Keratinocyte (primary cell): ENCODE data around the gene PRRT1B. TPM values are rescaled to one million over a fixed set of nuclear protein-coding genes. Genes with fewer than 3 reads are reported as not detected.

Source experiments
- DNase-seq: peaks from one replicate; pipeline ENCODE4 v3.0.0-alpha.2; 2011; ENCODE audit warnings: low read depth, missing footprints, low spot score
- FAIRE-seq: peaks from 2 replicates; lab custom pipeline; 2011; peaks lifted over from hg19 to GRCh38; lab: Jason Lieb, UNC
- H2AFZ ChIP-seq: 2 replicates; pipeline ENCODE4 v1.6.0; 2012; ENCODE audit warnings: low read length, control low read depth, inconsistent platforms; ENCODE audit not compliant: control insufficient read depth
- H3K27ac ChIP-seq: 2 replicates; pipeline ENCODE4 v1.5.1; 2011; ENCODE audit warnings: low read length; ENCODE audit not compliant: control insufficient read depth, insufficient read depth
- H3K27me3 ChIP-seq: 3 replicates; pipeline ENCODE4 v1.6.0; 2011; ENCODE audit warnings: low read length; ENCODE audit not compliant: control insufficient read depth, insufficient read depth; ENCODE audit errors: extremely low read depth
- H3K36me3 ChIP-seq, 2 experiments: 2 replicates in 1 of 2; 3 replicates in 1 of 2; pipeline ENCODE4 v1.5.1; 2011; ENCODE audit warnings: low read length in 2 of 2, mild to moderate bottlenecking in 1 of 2; ENCODE audit not compliant: control insufficient read depth in 2 of 2, insufficient read depth in 2 of 2; ENCODE audit errors: extremely low read depth in 1 of 2
- H3K4me1 ChIP-seq: 3 replicates; pipeline ENCODE4 v1.5.1; 2011; ENCODE audit warnings: low read length; ENCODE audit not compliant: control insufficient read depth, insufficient read depth; ENCODE audit errors: extremely low read depth
- H3K4me2 ChIP-seq: 3 replicates; pipeline ENCODE4 v1.6.0; 2011; ENCODE audit warnings: low read depth, low read length; ENCODE audit not compliant: control insufficient read depth, insufficient read depth; ENCODE audit errors: extremely low read depth
- H3K4me3 ChIP-seq, 3 experiments: fragments of 200-600 bp in 1 of 3; sonication (generic) in 1 of 3; 2 replicates in 2 of 3; 3 replicates in 1 of 3; pipeline ENCODE4 v1.5.1; 2011 to 2016; ENCODE audit warnings: low read length in 3 of 3, mild to moderate bottlenecking in 3 of 3, control low read depth in 2 of 3, inconsistent platforms in 1 of 3, low read depth in 1 of 3, mixed read lengths in 1 of 3, mixed run types in 1 of 3, moderate library complexity in 1 of 3; ENCODE audit not compliant: control insufficient read depth in 2 of 3, insufficient read depth in 2 of 3; ENCODE audit errors: extremely low read depth in 1 of 3
- H3K79me2 ChIP-seq: 2 replicates; pipeline ENCODE4 v1.6.0; 2012; ENCODE audit warnings: low read length; ENCODE audit not compliant: control insufficient read depth, insufficient read depth
- H3K9ac ChIP-seq: 3 replicates; pipeline ENCODE4 v1.6.0; 2011; ENCODE audit warnings: low read length; ENCODE audit not compliant: control insufficient read depth, insufficient read depth; ENCODE audit errors: extremely low read depth
- H3K9me1 ChIP-seq: 3 replicates; pipeline ENCODE4 v1.6.0; 2011; ENCODE audit warnings: low read length; ENCODE audit not compliant: control insufficient read depth, insufficient read depth; ENCODE audit errors: extremely low read depth
- H3K9me3 ChIP-seq: 2 replicates; pipeline ENCODE4 v1.5.1; 2012; ENCODE audit warnings: low read depth, low read length; ENCODE audit not compliant: control insufficient read depth
- H4K20me1 ChIP-seq: 3 replicates; pipeline ENCODE4 v1.6.0; 2011; ENCODE audit warnings: low read length; ENCODE audit not compliant: control insufficient read depth, insufficient read depth; ENCODE audit errors: extremely low read depth
- EZH2 ChIP-seq: IDR thresholded peaks from one replicate; pipeline ENCODE4 v1.6.1; 2012; ENCODE audit warnings: inconsistent platforms, mild to moderate bottlenecking, low read length, moderate library complexity
- dilution Hi-C: fragments of 300-500 bp; cut with MboI; formaldehyde crosslinking; loops from one replicate; pipeline ENCODE4 v1.7.0; 2020; ENCODE audit warnings: low sequenced_read_pairs; ENCODE audit not compliant: extremely low pct_ligation_motif_present
- polyA plus RNA-seq, 5 experiments: library from polyadenylated mRNA; depleted of rRNA in 3 of 5; stranded (reverse) in 3 of 5; stranded (forward) in 1 of 5; unstranded in 1 of 5; fragments of >200 nt; gene quantifications; 1 replicate in 1 of 5; 2 replicates in 3 of 5; 3 replicates in 1 of 5; pipeline versions ENCODE4 v1.2.1 to v1.2.3, GENCODE V29; 2011 to 2012; ENCODE audit warnings: missing spikeins in 2 of 5, low read depth in 1 of 5, low replicate concordance in 1 of 5
- TF ChIP-seq, protein P1 (sequence below), 3 experiments: IDR thresholded peaks in 1 of 3; conservative IDR thresholded peaks in 1 of 3; optimal IDR thresholded peaks in 1 of 3; 2 replicates in 2 of 3; 3 replicates in 1 of 3; pipeline versions ENCODE3 to v1.5.1; 2011; ENCODE audit warnings: low read length in 3 of 3, mild to moderate bottlenecking in 3 of 3, moderate library complexity in 2 of 3, control low read depth in 1 of 3, inconsistent platforms in 1 of 3; ENCODE audit not compliant: insufficient read depth in 2 of 3; ENCODE audit errors: extremely low read depth in 1 of 3

PRRT1B gene
- polyA plus RNA-seq, 1 donor (not counting 4 experiments of a cell fraction or from before 2014, with no cell fraction given), result not detected

DNA sequence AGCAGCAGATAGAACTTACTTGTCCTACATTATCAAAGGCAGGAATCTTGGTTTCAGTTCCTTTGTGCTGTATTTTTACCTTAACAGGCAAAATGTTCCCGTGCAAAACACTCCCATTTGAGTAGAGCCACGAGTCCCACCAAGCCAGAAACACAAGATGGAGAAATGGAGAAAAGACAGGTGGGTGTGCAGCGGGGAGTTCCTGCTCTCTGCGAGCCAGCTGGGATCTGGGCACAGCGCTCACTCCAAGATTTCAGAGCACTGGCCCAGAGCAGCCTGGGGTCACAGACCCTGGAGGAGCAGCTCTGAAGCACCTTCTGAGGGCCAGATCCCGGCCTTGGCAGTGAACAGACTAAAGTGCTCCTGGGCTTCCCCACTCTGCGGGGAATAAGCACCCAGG, 17.1 kb upstream of the PRRT1B start:
- DNase-seq (no peak), FAIRE-seq (no peak)
- Histone ChIP-seq H3K4me1 (peaks cover 11% of the 10 kb centered on the region), H3K9me3 (no peaks in the 10 kb centered on the region), H3K9ac (no peak overlapping the region), H3K9me1 (no peaks in the 10 kb centered on the region), H3K4me2 (no peak overlapping the region), H3K27me3 (no peaks in the 10 kb centered on the region), H3K4me3 (no peak overlapping the region), H2AFZ (no peak overlapping the region), H3K27ac (no peak overlapping the region), H3K36me3 (peaks cover 15 to 30% of the 10 kb centered on the region in 2 experiments), H4K20me1 (peaks cover 4% of the 10 kb centered on the region), H3K79me2 (peaks cover 8% of the 10 kb centered on the region)
- TF ChIP-seq, protein P1, sequence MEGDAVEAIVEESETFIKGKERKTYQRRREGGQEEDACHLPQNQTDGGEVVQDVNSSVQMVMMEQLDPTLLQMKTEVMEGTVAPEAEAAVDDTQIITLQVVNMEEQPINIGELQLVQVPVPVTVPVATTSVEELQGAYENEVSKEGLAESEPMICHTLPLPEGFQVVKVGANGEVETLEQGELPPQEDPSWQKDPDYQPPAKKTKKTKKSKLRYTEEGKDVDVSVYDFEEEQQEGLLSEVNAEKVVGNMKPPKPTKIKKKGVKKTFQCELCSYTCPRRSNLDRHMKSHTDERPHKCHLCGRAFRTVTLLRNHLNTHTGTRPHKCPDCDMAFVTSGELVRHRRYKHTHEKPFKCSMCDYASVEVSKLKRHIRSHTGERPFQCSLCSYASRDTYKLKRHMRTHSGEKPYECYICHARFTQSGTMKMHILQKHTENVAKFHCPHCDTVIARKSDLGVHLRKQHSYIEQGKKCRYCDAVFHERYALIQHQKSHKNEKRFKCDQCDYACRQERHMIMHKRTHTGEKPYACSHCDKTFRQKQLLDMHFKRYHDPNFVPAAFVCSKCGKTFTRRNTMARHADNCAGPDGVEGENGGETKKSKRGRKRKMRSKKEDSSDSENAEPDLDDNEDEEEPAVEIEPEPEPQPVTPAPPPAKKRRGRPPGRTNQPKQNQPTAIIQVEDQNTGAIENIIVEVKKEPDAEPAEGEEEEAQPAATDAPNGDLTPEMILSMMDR (optimal IDR thresholded peaks at IDR 0.05 in 1 of 3, IDR thresholded peaks at IDR 0.05 in 1 of 3, conservative IDR thresholded peaks at IDR 0.05 in 1 of 3; ENCODE audit: extremely low read depth in 1 of 3, insufficient read depth in 2 of 3, low read length in 3 of 3), result no peak
- no peak for TF ChIP-seq EZH2
- dilution Hi-C loops, result no loop called here

DNA sequence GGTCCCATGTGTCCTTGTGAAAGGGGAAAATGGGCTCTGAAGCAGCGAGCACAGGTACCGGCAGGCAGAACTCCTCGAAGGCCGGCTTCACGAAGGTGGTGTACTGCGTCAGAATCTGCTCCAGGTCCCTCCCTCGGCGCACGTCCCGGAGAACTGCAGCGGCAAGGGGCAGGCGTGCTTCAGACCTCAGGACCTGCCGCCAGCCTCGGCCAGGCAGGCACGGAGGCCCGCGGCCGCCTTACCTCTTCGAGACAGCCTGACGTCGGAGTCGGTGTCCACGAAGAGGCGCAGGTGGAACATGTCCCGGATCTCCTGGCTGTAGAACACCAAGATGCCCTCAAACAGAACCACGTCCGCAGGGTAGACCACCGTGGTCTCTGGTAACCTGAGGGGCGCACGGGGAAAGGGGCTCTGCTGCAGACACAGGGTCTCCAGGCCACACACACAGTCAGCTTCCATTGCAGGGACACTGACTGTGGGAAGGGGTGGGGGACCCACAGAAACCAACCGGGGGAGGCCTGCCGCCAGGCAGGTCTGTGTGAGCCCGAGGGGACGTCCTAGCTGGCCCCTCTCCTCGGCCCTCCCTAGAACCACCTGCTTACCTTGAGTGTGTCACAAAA, 16.3 kb upstream of the PRRT1B start:
- Histone ChIP-seq H3K9ac (no peak overlapping the region), H3K27me3 (no peaks in the 10 kb centered on the region), H3K9me1 (no peaks in the 10 kb centered on the region), H3K4me1 (peaks cover 11% of the 10 kb centered on the region), H3K79me2 (peaks cover 8% of the 10 kb centered on the region), H2AFZ (no peak overlapping the region), H3K4me3 (no peak overlapping the region), H3K9me3 (no peaks in the 10 kb centered on the region), H3K27ac (no peak overlapping the region), H4K20me1 (peaks cover 4% of the 10 kb centered on the region), H3K36me3 (peaks cover 8 to 26% of the 10 kb centered on the region in 2 experiments), H3K4me2 (no peak overlapping the region)
- FAIRE-seq (no peak), DNase-seq (no peak)
- dilution Hi-C loops, result no loop called here
- TF ChIP-seq EZH2, result no peak
- TF ChIP-seq, protein P1 (optimal IDR thresholded peaks at IDR 0.05 in 1 of 3, IDR thresholded peaks at IDR 0.05 in 1 of 3, conservative IDR thresholded peaks at IDR 0.05 in 1 of 3; ENCODE audit: extremely low read depth in 1 of 3, insufficient read depth in 2 of 3, low read length in 3 of 3), result no peak
